Endothelial cell of umbilical vein (primary cell): ENCODE results near the gene PHLPP1. TPM values are rescaled to one million over a fixed set of nuclear protein-coding genes. Genes with fewer than 3 reads are reported as not detected.

Source experiments
- BruUV-seq: library from RNA; stranded (reverse); fragments of 400-500 nt; replicated peaks from 2 replicates; lab custom pipeline; 2021; lab: Mats Ljungman, UMichigan
- CTCF ChIA-PET: fragments of 300-600, 350-600 bp; sonication (Branson Sonifier 250); formaldehyde crosslinking; loops from one replicate; lab custom pipeline; 2021; ENCODE audit warnings: antibody characterized with exemption, inconsistent platforms; lab: Charles Lee
- POLR2A ChIA-PET: fragments of 300-600, 350-600 bp; sonication (Branson Sonifier 250); formaldehyde crosslinking; loops from one replicate; lab custom pipeline; 2021; ENCODE audit warnings: antibody characterized with exemption, inconsistent platforms; lab: Charles Lee
- DNase-seq: peaks from one replicate; pipeline ENCODE4 v3.0.0-alpha.2; 2011; ENCODE audit warnings: low read depth, low spot score
- FAIRE-seq: peaks from 2 replicates; lab custom pipeline; 2011; peaks lifted over from hg19 to GRCh38; lab: Jason Lieb, UNC
- H2AFZ ChIP-seq: 2 replicates; pipeline ENCODE4 v1.6.0; 2012; ENCODE audit warnings: low read depth, low read length, control low read depth, inconsistent platforms
- H3K27ac ChIP-seq: 2 replicates; pipeline ENCODE4 v1.5.1; 2011; ENCODE audit warnings: low read depth, mild to moderate bottlenecking, control low read depth, low read length, moderate library complexity; ENCODE audit not compliant: insufficient read depth
- H3K27me3 ChIP-seq, 2 experiments: 2 replicates each; pipeline versions ENCODE4 v1.6.0 to v1.6.1; 2011; ENCODE audit warnings: low read length in 2 of 2, mixed read lengths in 1 of 2; ENCODE audit not compliant: control insufficient read depth in 2 of 2, insufficient read depth in 2 of 2
- H3K36me3 ChIP-seq, 2 experiments: 2 replicates in 1 of 2; 3 replicates in 1 of 2; pipeline ENCODE4 v1.5.1; 2011; ENCODE audit warnings: low read length in 2 of 2, mild to moderate bottlenecking in 1 of 2, moderate library complexity in 1 of 2; ENCODE audit not compliant: control insufficient read depth in 2 of 2, insufficient read depth in 2 of 2; ENCODE audit errors: extremely low read depth in 1 of 2
- H3K4me1 ChIP-seq: 3 replicates; pipeline ENCODE4 v1.5.1; 2011; ENCODE audit warnings: mild to moderate bottlenecking, low read length; ENCODE audit not compliant: control insufficient read depth, insufficient read depth; ENCODE audit errors: extremely low read depth
- H3K4me2 ChIP-seq: 2 replicates; pipeline ENCODE4 v1.6.1; 2011; ENCODE audit warnings: low read length, control low read depth, mixed read lengths; ENCODE audit not compliant: insufficient read depth
- H3K4me3 ChIP-seq, 3 experiments: fragments of 200-600 bp in 1 of 3; sonication (generic), shearing (Covaris generic) in 1 of 3; replicated peaks in 1 of 3; 2 replicates each; pipeline ENCODE4 v1.5.1; 2011 to 2016; ENCODE audit warnings: control low read depth in 3 of 3, low read length in 3 of 3, mild to moderate bottlenecking in 2 of 3, inconsistent platforms in 1 of 3, low read depth in 1 of 3, moderate library complexity in 1 of 3; ENCODE audit not compliant: insufficient read depth in 1 of 3
- H3K79me2 ChIP-seq: 2 replicates; pipeline ENCODE4 v1.6.0; 2012; ENCODE audit warnings: low read length, inconsistent platforms; ENCODE audit not compliant: control insufficient read depth, insufficient read depth
- H3K9ac ChIP-seq: replicated peaks from 2 replicates; pipeline ENCODE3; 2011; ENCODE audit warnings: low read length, control low read depth; ENCODE audit not compliant: insufficient read depth; ENCODE audit errors: extremely low read depth
- H3K9me1 ChIP-seq: replicated peaks from 3 replicates; pipeline ENCODE4 v1.6.0; 2011; ENCODE audit warnings: mild to moderate bottlenecking, low read length; ENCODE audit not compliant: control insufficient read depth, insufficient read depth; ENCODE audit errors: extremely low read depth
- H3K9me3 ChIP-seq: replicated peaks from 2 replicates; pipeline ENCODE4 v1.5.1; 2012; ENCODE audit warnings: low read length, inconsistent platforms; ENCODE audit not compliant: control insufficient read depth, insufficient read depth
- H4K20me1 ChIP-seq: replicated peaks from 2 replicates; pipeline ENCODE3; 2011; ENCODE audit warnings: mild to moderate bottlenecking, low read length; ENCODE audit not compliant: control insufficient read depth, insufficient read depth; ENCODE audit errors: extremely low read depth
- CTCF ChIP-seq, 2 donors: IDR thresholded peaks; 1 replicate in 1 of 2; 2 replicates in 1 of 2; pipeline ENCODE4 v1.5.1; 2011; ENCODE audit warnings: low read length in 2 of 2, mild to moderate bottlenecking in 2 of 2, moderate library complexity in 2 of 2, control low read depth in 1 of 2, inconsistent platforms in 1 of 2, low read depth in 1 of 2; ENCODE audit not compliant: insufficient read depth in 1 of 2; ENCODE audit errors: extremely low read depth in 1 of 2
- EZH2 ChIP-seq: IDR thresholded peaks from 2 replicates; pipeline ENCODE4 v1.6.1; 2012; ENCODE audit warnings: borderline replicate concordance, low read depth, mild to moderate bottlenecking, moderate library complexity, low read length, inconsistent platforms; ENCODE audit not compliant: severe bottlenecking
- FOS ChIP-seq: IDR thresholded peaks from 2 replicates; pipeline ENCODE4 v1.6.1; 2011; ENCODE audit warnings: mild to moderate bottlenecking, low read length, moderate library complexity, borderline replicate concordance; ENCODE audit not compliant: insufficient read depth
- GATA2 ChIP-seq: IDR thresholded peaks from 2 replicates; pipeline ENCODE4 v1.7.0; 2011; ENCODE audit warnings: low read depth, mild to moderate bottlenecking, moderate library complexity, mixed read lengths, low read length; ENCODE audit not compliant: insufficient read length, insufficient read depth
- JUN ChIP-seq: IDR thresholded peaks from 2 replicates; pipeline ENCODE4 v1.6.1; 2011; ENCODE audit warnings: borderline replicate concordance, low read depth; ENCODE audit not compliant: insufficient read length, insufficient read depth
- MAX ChIP-seq: IDR thresholded peaks from 2 replicates; pipeline ENCODE4 v1.6.1; 2011; ENCODE audit not compliant: insufficient read depth, insufficient read length
- MYC ChIP-seq: IDR thresholded peaks from one replicate; pipeline ENCODE4 v1.6.1; 2011; ENCODE audit warnings: mild to moderate bottlenecking, low read depth, low read length
- POLR2A ChIP-seq: IDR thresholded peaks from 2 replicates; pipeline ENCODE4 v1.6.1; 2012; ENCODE audit warnings: low read depth, mild to moderate bottlenecking, control low read depth, low read length
- POLR2AphosphoS5 ChIP-seq: IDR thresholded peaks from 2 replicates; pipeline ENCODE4 v1.6.1; 2012; ENCODE audit warnings: low read depth, mild to moderate bottlenecking, control low read depth, low read length, moderate library complexity; ENCODE audit not compliant: insufficient read depth
- dilution Hi-C: fragments of 300-500 bp; cut with MboI; formaldehyde crosslinking; loops from one replicate; pipeline ENCODE4 v1.15.0; 2019; ENCODE audit warnings: low sequenced_read_pairs; ENCODE audit not compliant: extremely low pct_ligation_motif_present
- intact Hi-C: fragments of 100-400 bp; cut with micrococcal nuclease; formaldehyde crosslinking; loops from one replicate; pipeline ENCODE4 v1.10.0; 2022
- polyA plus RNA-seq, 4 experiments: library from polyadenylated mRNA; depleted of rRNA in 3 of 4; stranded (reverse) in 3 of 4; unstranded in 1 of 4; fragments of >200 nt; gene quantifications; 2 replicates each; pipeline versions ENCODE4 v1.2.1 to v1.2.3, GENCODE V29; 2011 to 2012; ENCODE audit warnings: missing spikeins in 1 of 4
- total RNA-seq: library from RNA; stranded (reverse); gene quantifications from 2 replicates; pipeline ENCODE4 v1.2.3, GENCODE V29; 2021

The PHLPP1 gene
- total and polyA plus RNA-seq, 2 donors (not counting 3 experiments of a cell fraction or from before 2014, with no cell fraction given): 4.0 to 10.8 TPM

GRCh38 chr18:62751341-62751821 lies 36.0 kb downstream of the PHLPP1 start:
- Histone ChIP-seq H3K9ac (no peak overlapping the region), H3K79me2 (peaks cover 3% of the 10 kb centered on the region), H3K9me1 (no peaks in the 10 kb centered on the region), H3K27me3 (no peaks in the 10 kb centered on the region), H3K4me2 (peak overlapping the region; percentile 55), H3K27ac (peak overlapping the region; percentile 46), H4K20me1 (no peaks in the 10 kb centered on the region), H2AFZ (peak overlapping the region; percentile 65), H3K4me1 (peaks cover 22% of the 10 kb centered on the region), H3K9me3 (no peaks in the 10 kb centered on the region), H3K4me3 (peak overlapping the region in 1 of 3 experiments; percentile 16), H3K36me3 (no peaks in the 10 kb centered on the region)
- peak; percentile 89 for FAIRE-seq
- peak; percentile 71 for DNase-seq
- dilution Hi-C loops (no loop called here), intact Hi-C loops (loop anchor here (1.0 kb wide), 1 partner anchor 36 kb away; the partner anchor contains the start of gene PHLPP1)
- TF ChIP-seq POLR2AphosphoS5 (peak; percentile 33), MYC (no peak), EZH2 (no peak), FOS (peak; percentile 37)
- BruUV-seq: no TSS peak
- POLR2A ChIA-PET: no interaction called here
- CTCF ChIA-PET: interaction anchor here (0.7 to 1.7 kb wide), 7 partner anchors 10 to 207 kb away, joined by 3 to 5 read pairs (median 4); no protein-coding TSS in a partner anchor

- peaks cover 3% of the 10 kb centered on the region for H3K79me2 ChIP-seq
- intact Hi-C loops: loop anchor here (1.0 kb wide), 1 partner anchor 37 kb away; the partner anchor contains the start of gene PHLPP1
- ChIA-PET POLR2A (no interaction called here), CTCF (interaction anchor here (0.8 to 1.7 kb wide), 5 partner anchors 11 to 264 kb away, joined by 3 to 5 read pairs (median 4); no protein-coding TSS in a partner anchor)
- peak overlapping the region; percentile 55 for H3K4me2 ChIP-seq
- H4K20me1 ChIP-seq: no peaks in the 10 kb centered on the region
- H3K27me3 ChIP-seq: no peaks in the 10 kb centered on the region
- peaks cover 22% of the 10 kb centered on the region for H3K4me1 ChIP-seq
- no TSS peak for BruUV-seq
- no peak for FAIRE-seq
- dilution Hi-C loops: no loop called here
- DNase-seq: no peak
- no peak overlapping the region for H3K4me3 ChIP-seq
- TF ChIP-seq FOS: no peak
- no peak for TF ChIP-seq CTCF (IDR thresholded peaks at IDR 0.05; ENCODE audit: extremely low read depth in 1 of 2, insufficient read depth in 1 of 2, low read depth in 1 of 2, low read length in 2 of 2)
- no peak for TF ChIP-seq JUN
- TF ChIP-seq POLR2AphosphoS5: no peak
- TF ChIP-seq MYC: no peak
- no peak for TF ChIP-seq POLR2A
- TF ChIP-seq MAX: no peak
- TF ChIP-seq EZH2: no peak
- TF ChIP-seq GATA2: no peak
- peak overlapping the region; percentile 46 for H3K27ac ChIP-seq
- H3K9me3 ChIP-seq: no peaks in the 10 kb centered on the region
- no peak overlapping the region for H2AFZ ChIP-seq
- no peak overlapping the region for H3K9ac ChIP-seq
- no peaks in the 10 kb centered on the region for H3K36me3 ChIP-seq
- H3K9me1 ChIP-seq: no peaks in the 10 kb centered on the region
Measured at GRCh38 chr18:62751977-62752376, 36.6 kb downstream of the PHLPP1 start.
